GM12801 (cell line): ENCODE measurements around the gene GTF2IRD1.

Experiments used
- TF ChIP-seq, protein P1 (sequence below): IDR thresholded peaks from one replicate; pipeline ENCODE4 v1.5.1; 2011; ENCODE audit warnings: control low read depth; ENCODE audit not compliant: insufficient read length; ENCODE audit errors: extremely low read depth

GTF2IRD1 gene

DNA sequence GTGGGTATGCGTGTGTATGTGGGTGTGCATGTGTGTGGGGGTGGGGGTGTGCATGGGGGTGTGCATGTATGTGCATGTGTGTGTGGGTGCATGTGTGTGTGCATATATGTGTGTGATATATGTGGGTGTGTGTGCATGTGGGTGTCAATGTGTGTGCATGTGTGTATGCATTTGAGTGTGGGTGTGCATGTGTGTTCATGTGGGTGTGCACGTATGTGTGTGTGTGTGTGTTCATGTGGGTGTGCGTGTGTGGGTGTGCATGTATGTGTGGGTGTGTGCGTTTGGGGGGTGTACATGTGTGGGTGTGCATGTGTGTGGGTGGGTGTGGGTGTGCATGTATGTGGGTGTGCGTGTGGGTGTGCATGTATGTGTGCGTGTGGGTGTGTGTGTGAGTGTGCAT is 42.6 kb downstream of the GTF2IRD1 start:
- TF ChIP-seq, protein P1, sequence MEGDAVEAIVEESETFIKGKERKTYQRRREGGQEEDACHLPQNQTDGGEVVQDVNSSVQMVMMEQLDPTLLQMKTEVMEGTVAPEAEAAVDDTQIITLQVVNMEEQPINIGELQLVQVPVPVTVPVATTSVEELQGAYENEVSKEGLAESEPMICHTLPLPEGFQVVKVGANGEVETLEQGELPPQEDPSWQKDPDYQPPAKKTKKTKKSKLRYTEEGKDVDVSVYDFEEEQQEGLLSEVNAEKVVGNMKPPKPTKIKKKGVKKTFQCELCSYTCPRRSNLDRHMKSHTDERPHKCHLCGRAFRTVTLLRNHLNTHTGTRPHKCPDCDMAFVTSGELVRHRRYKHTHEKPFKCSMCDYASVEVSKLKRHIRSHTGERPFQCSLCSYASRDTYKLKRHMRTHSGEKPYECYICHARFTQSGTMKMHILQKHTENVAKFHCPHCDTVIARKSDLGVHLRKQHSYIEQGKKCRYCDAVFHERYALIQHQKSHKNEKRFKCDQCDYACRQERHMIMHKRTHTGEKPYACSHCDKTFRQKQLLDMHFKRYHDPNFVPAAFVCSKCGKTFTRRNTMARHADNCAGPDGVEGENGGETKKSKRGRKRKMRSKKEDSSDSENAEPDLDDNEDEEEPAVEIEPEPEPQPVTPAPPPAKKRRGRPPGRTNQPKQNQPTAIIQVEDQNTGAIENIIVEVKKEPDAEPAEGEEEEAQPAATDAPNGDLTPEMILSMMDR: no peak

DNA sequence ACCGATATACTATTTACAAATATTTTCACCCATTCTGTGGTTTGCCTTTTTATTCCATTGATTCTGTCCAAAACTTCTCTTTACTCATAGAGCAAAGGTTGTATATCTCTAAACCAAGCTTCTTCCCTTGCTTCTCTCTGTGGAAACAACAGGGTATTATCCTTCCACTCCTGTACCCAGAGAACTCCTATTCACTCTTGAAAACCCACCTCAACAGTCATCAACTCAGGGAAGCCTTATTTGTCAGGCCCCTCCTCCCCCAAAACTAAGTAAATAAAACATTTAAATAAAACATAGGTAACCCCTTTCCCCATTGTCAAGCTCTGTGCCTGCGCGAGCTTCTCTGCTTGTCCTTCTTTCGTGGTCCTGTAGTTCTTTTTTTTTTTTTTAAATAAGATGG is 44.6 kb downstream of the GTF2IRD1 start:
- TF ChIP-seq, protein P1: no peak

DNA sequence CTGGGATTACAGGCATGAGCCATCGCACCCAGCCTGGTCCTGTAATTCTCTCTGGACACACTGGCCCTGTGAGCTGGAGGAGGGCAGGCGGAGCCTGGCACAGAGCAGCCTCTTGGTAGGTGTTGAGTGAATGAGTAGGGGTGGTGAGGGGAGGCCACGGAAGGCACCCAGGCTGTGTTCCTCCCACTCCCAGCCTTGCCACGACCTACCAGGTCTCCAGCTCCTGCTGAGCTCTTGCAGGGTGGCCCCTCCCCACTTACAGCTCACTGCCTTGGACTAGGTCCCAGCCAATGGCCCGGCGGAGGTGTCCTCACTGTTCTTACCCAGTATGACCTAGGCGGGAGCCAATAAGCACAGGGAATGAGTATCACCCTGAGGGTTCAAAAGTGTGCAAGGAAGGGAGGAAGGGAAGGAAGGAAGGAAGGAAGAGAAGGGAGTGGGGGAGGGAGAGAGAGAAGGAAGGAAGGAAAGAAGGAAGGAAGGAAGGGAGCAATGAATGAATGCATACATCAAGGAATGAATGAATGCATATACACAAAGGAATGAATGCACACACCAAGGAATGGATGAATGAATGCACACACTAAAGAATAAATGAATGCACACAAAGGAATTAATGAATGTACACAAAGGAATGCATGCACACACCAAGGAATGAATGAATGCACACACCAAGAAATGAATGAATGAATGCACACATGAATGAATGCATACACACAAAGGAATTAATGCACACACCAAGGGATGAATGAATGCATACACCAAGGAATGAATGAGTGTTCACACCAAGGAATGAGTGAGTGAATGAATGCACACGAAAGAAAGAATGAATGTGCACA is 45.5 kb downstream of the GTF2IRD1 start:
- TF ChIP-seq, protein P1: no peak

DNA sequence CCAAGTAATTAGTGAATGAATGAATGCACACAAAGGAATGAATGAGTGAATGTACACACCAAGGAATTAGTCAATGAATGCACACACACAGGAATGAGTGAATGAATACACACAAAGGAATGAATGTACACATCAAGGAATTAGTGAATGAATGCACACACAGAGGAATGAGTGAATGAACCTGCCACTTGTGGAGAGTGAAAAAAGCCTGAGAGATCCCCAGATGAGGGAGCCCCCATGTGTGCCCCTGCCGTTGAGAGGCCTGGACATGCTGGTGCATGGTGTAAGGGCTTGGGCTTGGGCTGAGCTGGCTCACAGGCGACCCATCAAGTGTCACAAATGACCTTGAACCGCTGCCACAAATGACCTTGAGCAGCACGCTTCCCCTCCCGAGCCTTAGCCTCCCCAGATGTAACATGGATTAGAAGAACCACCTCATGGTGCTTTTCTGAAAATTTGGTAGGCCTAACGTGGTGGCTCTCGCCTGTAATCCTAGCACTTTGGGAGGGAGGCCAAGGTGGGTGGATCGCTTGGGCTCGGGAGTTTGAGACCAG is 46.2 kb downstream of the GTF2IRD1 start:
- TF ChIP-seq, protein P1: no peak

DNA sequence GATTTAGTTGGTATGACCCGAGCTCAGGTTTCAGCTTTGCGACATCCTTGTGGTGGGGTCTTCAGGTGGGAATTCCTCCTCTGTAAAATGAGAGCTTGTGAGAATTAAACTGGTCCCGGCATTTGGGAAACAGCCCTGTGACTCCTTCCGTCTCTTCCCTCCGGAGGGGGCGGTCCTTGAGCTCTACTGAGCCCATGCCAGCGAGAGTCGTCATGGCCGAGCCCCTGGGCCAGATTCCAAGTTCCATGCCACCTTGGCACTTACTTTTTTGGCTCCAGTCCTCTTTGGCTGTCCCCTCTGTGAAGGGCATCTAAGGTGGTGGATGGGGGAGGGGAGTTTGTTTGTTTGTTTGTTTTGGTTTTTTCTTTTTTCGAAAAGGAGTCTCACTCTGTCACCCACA is 47.6 kb downstream of the GTF2IRD1 start:
- TF ChIP-seq, protein P1: no peak

DNA sequence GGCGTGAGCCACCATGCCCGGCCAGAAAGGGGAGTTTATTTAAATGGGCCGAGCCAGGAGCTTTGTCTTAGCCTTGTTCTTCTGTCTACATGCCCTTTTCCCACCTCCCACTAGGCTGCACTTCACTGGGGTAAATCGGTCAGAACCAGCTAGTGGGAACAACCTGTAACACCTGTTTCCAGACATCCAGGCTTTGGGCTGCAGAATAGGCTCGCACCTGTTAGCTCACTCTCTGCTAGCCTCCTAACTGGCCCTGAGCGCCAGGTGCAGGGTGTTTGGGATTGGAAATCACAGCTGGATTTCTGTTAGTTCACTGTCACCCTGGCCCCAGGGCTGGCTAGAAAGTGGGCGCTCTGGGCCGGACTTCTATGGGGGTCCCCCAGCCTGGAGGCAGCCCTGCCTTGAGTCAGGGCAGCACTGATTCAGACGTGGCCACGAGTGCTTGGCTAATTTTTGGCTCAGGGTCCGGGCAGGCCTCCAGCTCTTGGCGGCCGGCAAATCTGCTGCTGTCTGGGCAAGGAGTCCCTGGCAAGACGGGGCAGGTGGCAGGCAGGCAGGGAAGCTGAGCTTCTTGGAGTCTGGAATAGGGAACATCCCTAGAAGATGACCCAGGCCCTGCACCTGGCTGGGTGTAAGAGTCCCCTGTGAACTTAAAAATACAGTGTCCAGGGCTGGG is 48.6 kb downstream of the GTF2IRD1 start:
- TF ChIP-seq, protein P1: no peak

DNA sequence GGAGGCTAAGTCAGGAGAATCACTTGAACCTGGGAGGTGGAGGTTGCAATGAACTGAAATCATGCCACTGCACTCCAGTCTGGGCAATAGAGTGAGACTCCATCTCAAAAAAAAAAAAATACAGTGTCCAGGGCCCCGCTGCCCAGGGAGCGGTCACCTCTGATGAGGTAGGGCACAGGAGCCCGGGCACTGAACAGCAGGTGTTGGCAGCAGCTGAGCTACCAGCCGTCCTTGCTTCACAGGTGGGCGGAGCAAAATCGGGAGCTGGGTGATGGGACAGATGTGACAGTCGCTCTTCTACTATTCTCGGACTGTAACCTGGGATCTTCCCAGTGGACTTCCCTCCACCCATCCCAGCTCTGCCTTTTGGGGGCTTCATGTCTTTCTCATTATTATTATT is 49.4 kb downstream of the GTF2IRD1 start:
- TF ChIP-seq, protein P1: no peak
